Measurements from ENCODE around the gene LRP3. TPM values are rescaled to one million over a fixed set of nuclear protein-coding genes. Genes with fewer than 3 reads are reported as not detected.

Gene LRP3
- total and polyA plus RNA-seq, 11 donors: 8.2 to 31.7 (median 18.0) TPM

GRCh38 chr19:33175886-33176669, 18.1 kb upstream of the LRP3 start:
- 11 to 22% (median 16%) methylated on average over 17 to 25 of the region's 25 CpGs for WGBS, 4 donors

GRCh38 chr19:33176670-33177416, 17.3 kb upstream of the LRP3 start:
- intact Hi-C loops (cut with DNase I): loop anchor here in 1 of 10 donors (5.0 to 10.0 kb wide), 2 partner anchors 202 to 995 kb away; partner anchors contain the start of genes CEP89, FAAP24 and LSM14A
- H3K9me3 ChIP-seq: no peaks in the 10 kb centered on the region
- peak; percentile 94 to 96 (median 95) for ATAC-seq
- H3K4me1 ChIP-seq: peaks cover 0 to 32% (median 21%) of the 10 kb centered on the region in 12 donors
- peak overlapping the region; percentile 64 to 99 (median 88) for H3K4me3 ChIP-seq
- peak overlapping the region; percentile 85 to 98 (median 94) for H3K27ac ChIP-seq
- H3K27me3 ChIP-seq: no peaks in the 10 kb centered on the region
- no peaks in the 10 kb centered on the region for H3K36me3 ChIP-seq
- peak in 1 of 2 donors; percentile 78 for TF ChIP-seq POLR2A (IDR thresholded peaks at IDR 0.05)
- TF ChIP-seq CTCF (IDR thresholded peaks at IDR 0.05): peak in 3 of 12 donors; percentile 10 to 39 (median 19)
- 0 to 1% (median 0%) methylated on average over 28 to 65 of the region's 65 CpGs for WGBS, 4 donors
- peak; percentile 94 to 97 (median 97) for DNase-seq

More at GRCh38 chr19:33175886-33176669, 18.1 kb upstream of the LRP3 start:
- no peaks in the 10 kb centered on the region for H3K9me3 ChIP-seq
- peak in 2 of 5 donors; percentile 30 to 50 for DNase-seq
- peaks cover 0 to 32% (median 21%) of the 10 kb centered on the region in 12 donors for H3K4me1 ChIP-seq
- peak in 3 of 4 donors; percentile 1 to 15 (median 7) for ATAC-seq
- H3K27ac ChIP-seq: peak overlapping the region; percentile 85 to 98 (median 94)
- H3K36me3 ChIP-seq: no peaks in the 10 kb centered on the region
- H3K4me3 ChIP-seq: peak overlapping the region; percentile 64 to 99 (median 88)
- intact Hi-C loops (cut with DNase I): loop anchor here in 1 of 10 donors (5.0 to 10.0 kb wide), 2 partner anchors 201 to 996 kb away; partner anchors contain the start of genes CEP89, FAAP24 and LSM14A
- TF ChIP-seq POLR2A (IDR thresholded peaks at IDR 0.05) (no peak), CTCF (IDR thresholded peaks at IDR 0.05) (peak in 1 of 12 donors; percentile 1)
- no peaks in the 10 kb centered on the region for H3K27me3 ChIP-seq

GRCh38 chr19:33177417-33177979, 16.6 kb upstream of the LRP3 start:
- no peak for DNase-seq
- Histone ChIP-seq H3K4me3 (peak overlapping the region; percentile 39 to 99 (median 88)), H3K27ac (peak overlapping the region; percentile 30 to 98 (median 94)), H3K27me3 (no peaks in the 10 kb centered on the region), H3K36me3 (no peaks in the 10 kb centered on the region), H3K9me3 (no peaks in the 10 kb centered on the region), H3K4me1 (peaks cover 0 to 32% (median 21%) of the 10 kb centered on the region in 12 donors)
- ATAC-seq: peak in 2 of 4 donors; percentile 7 to 29
- 0 to 1% (median 0%) methylated on average over 20 to 38 of the region's 38 CpGs; no CpG with 5 or more reads in 1 of the 4 donors for whole genome bisulfite sequencing, 4 donors
- intact Hi-C loops (cut with DNase I): loop anchor here in 1 of 10 donors (5.0 to 10.0 kb wide), 2 partner anchors 203 to 995 kb away; partner anchors contain the start of genes CEP89, FAAP24 and LSM14A
- no peak for TF ChIP-seq POLR2A (IDR thresholded peaks at IDR 0.05)
- peak; percentile 5 to 75 (median 54) for TF ChIP-seq CTCF (IDR thresholded peaks at IDR 0.05)

Measured in heart left ventricle (tissue), 16 donors.